Right ventricle myocardium superior (tissue), 1 donor: ENCODE data around the gene SEMA5A. TPM values are rescaled to one million over a fixed set of nuclear protein-coding genes. Genes with fewer than 3 reads are reported as not detected.

Experiments used
- ATAC-seq: fragments of 200-7000 bp; cut with Tn5 transposase; one replicate; pipeline ENCODE4 v1.9.1; 2020; ENCODE audit warnings: mild to moderate bottlenecking; ENCODE audit not compliant: poor library complexity
- DNase-seq: peaks from one replicate; pipeline ENCODE4 v3.0.0-alpha.2; 2020
- intact Hi-C: fragments of 100-400 bp; cut with DNase I; formaldehyde crosslinking; loops from one replicate; pipeline ENCODE4 v1.11.2; 2022
- total RNA-seq: library from RNA; stranded (reverse); fragmentation: NEBNext Ultra II Directional; extraction: Animal tissue kit (Norgen Biotek cat#: 25700); gene quantifications from one replicate; pipeline ENCODE4 v1.2.1, GENCODE V29; 2021
- donor health status: DM: no; HTN: yes; CAD: no; lungs with severe emphysema.

SEMA5A gene
- total RNA-seq, 1 donor from 2014 or later = 27.1 TPM

DNA sequence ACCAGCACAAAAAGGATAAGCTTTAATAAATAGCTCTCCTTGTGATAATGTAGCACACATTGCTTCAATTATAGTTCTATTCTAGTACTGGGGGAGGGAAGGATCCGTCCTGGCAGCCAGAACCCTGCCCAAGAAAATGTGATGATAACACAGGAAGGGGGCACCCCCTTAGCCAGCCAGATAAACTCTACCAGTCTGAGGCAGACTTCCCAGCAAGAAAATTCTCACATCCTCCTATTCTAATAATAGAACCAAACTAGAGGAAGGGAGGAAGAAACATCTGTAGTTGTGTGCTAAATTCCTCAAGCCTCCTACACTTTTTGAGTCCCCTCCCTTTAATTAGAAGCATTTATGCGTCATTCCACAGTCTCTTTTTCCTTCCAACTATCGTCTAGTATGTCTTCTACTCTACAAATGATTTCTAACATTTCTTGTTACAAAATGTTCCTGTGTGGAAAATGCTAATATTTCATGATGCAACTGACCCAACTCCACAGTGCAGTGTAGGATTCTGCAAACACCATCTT, 261.0 kb downstream of the SEMA5A start:
- intact Hi-C loops = loop anchor here (10.0 kb wide), 1 partner anchor 260 kb away; the partner anchor contains the start of gene SEMA5A
- peak; percentile 43 for DNase-seq
- peak; percentile 87 for ATAC-seq

DNA sequence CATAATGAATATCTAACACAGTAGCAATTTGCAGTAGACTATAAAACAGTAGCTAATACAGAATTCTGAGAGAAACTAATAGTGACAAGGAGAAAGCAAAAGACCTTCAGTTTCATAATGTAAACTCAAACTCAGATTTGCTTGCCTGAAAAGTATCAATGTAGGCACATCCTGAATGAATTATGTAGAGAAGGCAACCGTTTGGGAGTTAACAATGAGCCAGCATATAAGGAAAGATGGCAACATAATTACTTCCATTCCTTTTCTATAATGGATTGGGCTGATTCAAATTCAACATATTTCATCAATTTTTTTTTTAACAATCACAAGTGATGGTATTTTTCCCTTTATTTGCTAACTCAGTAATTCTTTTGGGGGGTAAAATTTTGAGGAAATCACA, 261.6 kb downstream of the SEMA5A start:
- ATAC-seq = no peak
- no peak for DNase-seq
- intact Hi-C loops = loop anchor here (10.0 kb wide), 1 partner anchor 261 kb away; the partner anchor contains the start of gene SEMA5A

DNA sequence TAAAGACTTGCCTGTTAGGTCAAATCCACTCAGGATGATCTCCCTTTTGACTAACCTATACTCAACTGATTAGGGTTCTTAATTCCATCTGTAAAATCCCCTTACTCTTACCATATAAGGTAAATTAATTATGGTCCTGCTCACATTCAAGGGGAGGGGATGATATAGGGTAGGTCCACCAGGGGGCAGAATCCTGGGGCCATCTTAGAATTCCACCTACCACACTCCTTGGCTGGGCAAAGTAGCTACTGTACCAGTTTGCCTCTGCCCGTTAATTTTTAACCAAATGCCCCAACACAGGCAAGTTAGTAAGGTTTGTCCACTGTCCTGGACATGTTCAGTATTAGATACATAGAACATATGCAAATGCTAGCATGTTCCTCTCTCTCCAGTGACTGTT, 262.4 kb downstream of the SEMA5A start:
- DNase-seq (no peak), ATAC-seq (no peak)
- intact Hi-C loops = loop anchor here (10.0 kb wide), 1 partner anchor 261 kb away; the partner anchor contains the start of gene SEMA5A

DNA sequence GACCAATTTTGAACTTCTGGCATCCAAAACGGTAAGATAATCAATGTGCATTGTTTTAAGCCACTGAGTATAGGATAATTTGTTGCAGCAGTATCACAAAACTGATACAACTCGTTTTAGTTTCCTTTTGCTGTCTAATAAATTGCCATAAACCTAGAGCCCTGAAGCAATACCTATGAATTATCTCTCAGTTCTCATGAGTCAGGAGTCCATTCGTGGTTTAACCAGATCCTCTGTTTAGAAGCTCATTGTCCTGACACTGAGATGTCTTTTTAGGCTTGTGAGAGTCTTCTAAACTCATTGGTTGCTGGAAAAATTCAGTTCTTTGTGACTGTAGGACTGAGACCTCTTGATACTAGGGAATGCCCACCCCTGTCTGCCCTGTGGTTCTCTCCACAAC, 262.9 kb downstream of the SEMA5A start:
- intact Hi-C loops = loop anchor here (10.0 kb wide), 1 partner anchor 262 kb away; the partner anchor contains the start of gene SEMA5A
- ATAC-seq (no peak), DNase-seq (no peak)

DNA sequence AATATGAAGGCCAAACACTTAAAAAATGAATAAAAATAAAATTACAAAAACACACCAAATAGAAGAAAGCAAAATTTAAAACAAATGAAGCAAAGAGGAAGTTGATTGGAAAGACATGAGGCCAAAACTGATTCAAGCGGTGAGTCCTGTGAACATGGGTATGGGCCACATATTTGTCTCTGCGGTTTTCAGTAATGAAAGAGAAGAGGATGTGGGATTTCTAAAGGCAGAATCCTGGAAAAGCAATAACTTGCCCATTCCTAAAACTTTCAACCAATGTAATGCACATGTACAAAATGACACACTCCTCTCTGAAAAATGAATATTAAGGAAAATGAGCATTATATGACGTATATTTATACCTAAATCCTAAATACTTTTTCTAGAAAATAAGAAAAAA, 263.7 kb downstream of the SEMA5A start:
- ATAC-seq (no peak), DNase-seq (no peak)
- intact Hi-C loops = loop anchor here (10.0 kb wide), 1 partner anchor 263 kb away; the partner anchor contains the start of gene SEMA5A

DNA sequence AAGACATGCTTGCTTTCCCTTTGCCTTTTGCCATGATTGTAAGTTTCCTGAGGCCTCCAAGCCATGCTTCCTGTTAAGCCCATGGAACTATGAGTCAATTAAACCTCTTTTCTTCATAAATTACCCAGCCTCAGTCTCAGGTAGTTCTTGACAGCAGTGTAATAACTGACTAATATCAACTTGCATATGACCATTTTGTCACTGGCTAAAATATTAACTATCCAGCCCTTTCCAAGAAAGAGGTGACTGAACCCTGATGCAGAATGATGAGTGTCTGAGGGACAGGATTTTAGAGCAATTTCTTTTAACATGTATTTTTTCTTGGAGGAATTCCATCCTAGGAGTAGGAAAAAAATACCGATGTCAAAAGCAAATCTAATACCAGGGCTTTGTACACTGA, 266.1 kb downstream of the SEMA5A start:
- intact Hi-C loops = loop anchor here (10.0 kb wide), 1 partner anchor 265 kb away; the partner anchor contains the start of gene SEMA5A
- ATAC-seq = no peak
- DNase-seq = no peak

DNA sequence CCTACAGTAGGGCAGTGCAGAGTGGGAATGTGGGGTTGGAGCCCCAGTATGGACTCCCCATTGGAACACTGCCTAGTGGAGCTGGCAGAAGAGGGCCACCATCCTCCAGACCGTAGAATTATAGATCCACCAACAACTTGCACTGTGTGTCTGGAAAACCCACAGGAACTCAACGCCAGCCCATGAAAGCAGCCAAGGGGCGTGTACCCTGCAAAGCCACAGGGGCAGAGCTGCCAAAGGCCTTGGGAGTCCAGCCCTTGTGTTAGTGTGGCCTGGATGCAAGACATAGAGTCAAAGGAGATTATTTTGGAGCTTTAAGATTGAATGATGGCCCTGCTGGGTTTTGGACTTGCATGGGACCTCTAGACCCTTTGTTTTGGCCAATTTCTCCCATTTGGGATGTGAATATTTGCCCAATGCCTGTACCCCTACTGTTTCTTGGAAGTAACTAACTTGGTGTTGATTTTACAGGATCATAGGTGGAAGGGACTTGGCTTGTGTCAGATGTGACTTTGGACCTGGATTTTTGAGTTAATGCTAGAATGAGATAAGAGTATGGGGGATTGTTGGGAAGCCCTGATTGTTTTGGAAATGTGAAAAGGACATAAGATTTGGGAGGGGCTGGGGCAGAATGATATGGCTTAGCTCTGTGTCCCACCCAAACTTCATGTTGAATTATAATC, 266.8 kb downstream of the SEMA5A start:
- intact Hi-C loops = no loop called here
- DNase-seq (no peak), ATAC-seq (no peak)

DNA sequence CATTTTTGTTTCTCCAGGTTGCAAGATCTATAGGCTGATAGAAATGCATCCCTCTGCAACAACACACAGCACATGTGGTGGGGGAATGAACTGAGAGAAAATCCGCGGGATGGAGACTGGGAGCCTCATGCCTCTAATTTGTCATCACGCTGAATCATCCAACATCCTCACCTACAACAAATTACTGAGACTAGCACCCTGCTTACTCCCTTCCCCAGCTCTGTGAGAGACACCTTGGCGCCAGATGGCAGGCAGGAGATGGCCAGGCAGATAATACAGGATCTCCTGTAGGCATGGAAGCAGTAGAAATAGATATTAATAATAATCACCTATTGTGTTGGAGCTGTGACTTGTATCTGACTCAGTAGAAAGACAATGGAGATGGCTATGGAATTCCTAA, 276.9 kb downstream of the SEMA5A start:
- DNase-seq = no peak
- no peak for ATAC-seq
- intact Hi-C loops = no loop called here

DNA sequence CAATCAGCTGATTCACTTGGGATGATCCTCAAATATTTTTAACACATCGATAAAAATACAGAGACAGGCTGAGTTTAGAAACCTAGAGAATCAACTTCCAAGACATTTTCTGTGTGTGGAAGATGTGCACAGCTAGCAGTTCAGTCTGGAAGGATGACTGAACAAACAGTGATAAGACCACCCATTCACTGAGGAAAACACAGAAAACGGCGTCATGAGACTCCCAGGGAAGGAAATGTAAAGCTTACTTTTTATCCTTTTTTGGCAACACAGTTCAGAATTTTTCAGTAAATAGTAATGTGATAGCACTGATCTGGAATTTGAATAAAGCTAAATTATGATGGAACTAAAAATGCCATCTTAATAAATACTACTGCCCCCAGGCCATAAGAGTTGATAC, 277.6 kb downstream of the SEMA5A start:
- DNase-seq = no peak

DNA sequence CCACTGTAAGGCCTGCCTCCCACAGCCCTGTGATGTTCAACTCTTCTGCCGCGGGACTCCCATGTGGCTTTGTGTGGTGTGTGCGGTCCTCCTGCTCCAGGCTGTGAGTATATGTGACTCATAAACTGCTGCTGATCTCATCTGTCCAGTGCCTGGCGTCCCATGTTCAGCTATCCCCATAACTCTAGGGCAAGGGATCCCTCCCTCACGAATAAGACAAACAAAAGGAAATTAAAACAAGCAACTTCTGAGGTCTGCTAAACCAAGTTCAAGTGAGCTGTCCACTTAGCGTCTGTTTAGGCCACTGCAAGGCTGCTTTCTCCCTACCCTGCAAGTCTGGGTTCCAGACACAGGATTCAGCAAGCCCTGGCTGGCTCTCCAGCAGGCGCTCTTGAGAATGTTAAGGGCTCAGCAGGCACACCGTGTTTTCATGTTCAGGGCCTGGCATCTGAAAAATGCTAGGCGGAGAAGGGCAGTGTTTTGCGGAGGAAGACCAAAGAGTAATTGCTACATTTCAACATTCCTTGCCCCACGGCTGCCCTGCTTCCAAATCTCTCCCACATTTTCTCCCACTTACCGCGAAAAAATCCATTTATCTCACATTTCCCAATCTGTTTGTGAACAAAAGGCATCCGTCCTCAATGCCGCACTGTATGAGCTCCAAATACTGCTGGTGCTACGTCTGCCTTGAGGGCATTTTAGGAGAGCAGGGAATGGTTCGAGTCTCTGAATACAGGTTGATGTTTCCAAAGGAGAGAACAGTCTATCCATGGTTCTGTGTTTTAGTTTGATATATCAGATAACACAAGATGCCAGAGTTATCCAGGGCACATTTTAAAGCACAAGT, 280.2 kb downstream of the SEMA5A start:
- peak; percentile 53 for DNase-seq
- intact Hi-C loops = no loop called here
- ATAC-seq = peak; percentile 96

More for the DNA sequence above, 277.6 kb downstream of the SEMA5A start:
- ATAC-seq = no peak
- intact Hi-C loops = no loop called here

DNA sequence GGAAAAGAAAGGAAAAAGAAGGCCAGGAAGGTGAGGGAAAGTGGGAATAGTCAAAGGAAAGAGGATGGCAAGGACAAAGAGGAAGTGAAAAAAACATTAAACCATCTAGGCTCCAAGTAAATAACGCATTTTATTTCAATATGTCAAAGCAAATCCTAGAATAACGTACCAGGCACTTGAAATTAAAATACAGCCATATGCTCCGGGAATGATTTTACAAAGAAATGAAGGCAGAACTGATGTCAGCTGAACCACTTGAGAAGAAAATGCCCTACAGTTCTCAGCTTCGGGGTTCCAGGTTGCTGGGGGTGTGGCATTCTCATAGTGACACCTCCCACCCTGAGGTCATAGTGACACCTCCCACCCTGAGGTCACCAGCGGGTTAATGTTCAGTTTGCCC, 281.6 kb downstream of the SEMA5A start:
- intact Hi-C loops = no loop called here
- DNase-seq = no peak
- no peak for ATAC-seq

DNA sequence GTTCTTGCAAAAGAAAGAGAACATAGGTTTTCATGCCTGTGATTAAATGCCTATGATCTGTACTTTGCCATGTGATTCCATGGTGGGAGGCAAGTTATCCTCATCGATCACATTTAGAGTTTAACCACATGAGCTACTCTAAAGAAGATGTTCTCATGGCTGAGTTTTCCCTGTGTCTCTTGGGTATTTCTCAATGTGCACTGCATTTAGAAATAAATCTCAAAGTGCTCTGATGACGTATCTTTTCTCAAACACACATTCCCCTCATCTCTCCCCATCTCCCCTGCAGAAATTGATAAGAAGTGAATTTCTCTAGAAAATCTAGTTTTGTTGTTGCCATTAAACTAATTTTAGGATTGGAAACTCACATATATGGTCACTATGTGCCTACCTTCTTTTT, 282.2 kb downstream of the SEMA5A start:
- DNase-seq (no peak), ATAC-seq (no peak)
- intact Hi-C loops = no loop called here

DNA sequence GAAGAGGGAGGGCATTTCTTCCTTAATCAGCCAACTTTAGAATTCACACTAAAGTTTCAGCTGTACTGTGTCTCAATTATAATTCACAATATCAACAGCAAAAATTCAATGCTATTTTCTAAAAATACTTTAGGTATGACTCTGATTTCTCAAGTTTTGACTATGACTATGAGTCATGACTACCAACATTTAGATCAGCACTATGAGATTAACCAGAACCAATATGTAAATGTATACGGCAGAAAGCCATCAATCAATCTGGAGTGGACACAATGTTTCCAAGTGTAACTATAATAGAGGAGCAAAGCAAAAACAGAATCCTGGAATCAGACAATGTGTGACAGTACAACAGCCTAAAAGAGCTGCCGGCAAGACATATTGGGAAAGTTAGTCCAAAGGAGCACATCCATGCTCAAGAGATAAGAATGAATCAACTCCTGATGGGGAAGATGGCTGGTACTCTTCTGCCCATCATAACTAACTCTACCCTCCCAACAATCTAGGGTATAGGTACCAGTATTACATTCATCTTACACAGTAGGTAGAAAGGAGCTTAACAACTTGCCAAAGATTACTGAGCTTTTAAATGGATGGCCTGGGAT, 294.4 kb downstream of the SEMA5A start:
- intact Hi-C loops = no loop called here

DNA sequence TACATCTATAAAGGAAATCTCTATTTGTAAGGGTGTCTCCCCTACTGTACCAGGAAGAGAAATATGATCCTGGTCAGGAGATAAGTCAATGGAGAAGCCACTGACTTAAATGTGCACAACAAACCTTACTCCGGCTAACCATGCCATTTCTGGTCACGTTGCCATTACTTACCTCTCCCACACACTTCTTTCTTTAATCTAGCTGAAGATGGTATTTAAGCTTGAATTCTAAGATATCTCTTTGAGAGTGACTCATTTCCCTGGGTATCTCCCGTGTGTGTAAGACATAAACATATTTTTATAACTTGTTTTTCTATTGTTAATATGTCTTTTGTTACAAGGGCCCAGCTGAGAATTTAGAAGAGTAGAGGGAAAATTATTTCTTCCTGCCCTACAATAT, 296.6 kb downstream of the SEMA5A start:
- ATAC-seq (no peak), DNase-seq (no peak)
- intact Hi-C loops = no loop called here

More for the DNA sequence above, 294.4 kb downstream of the SEMA5A start:
- DNase-seq (no peak), ATAC-seq (no peak)

DNA sequence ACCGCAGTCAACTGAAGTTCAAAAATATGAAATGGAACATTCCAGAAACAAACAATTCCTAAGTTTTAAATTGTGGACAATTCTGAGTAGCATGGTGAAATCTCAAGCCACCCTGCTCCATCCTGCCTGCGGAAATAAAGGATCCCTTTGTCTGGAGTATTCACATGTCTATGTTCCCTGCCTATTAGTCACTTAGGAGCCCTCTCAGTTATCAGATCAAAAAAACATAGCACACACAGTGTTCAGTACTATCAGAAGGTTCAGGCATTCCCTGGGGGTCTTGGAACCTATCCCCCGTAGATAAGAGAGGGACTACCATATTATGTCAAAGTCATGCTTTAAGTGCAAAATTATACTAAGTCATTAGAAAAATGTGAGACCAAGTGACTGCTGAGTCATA, 300.8 kb downstream of the SEMA5A start:
- ATAC-seq = no peak
- DNase-seq = no peak
- intact Hi-C loops = no loop called here

DNA sequence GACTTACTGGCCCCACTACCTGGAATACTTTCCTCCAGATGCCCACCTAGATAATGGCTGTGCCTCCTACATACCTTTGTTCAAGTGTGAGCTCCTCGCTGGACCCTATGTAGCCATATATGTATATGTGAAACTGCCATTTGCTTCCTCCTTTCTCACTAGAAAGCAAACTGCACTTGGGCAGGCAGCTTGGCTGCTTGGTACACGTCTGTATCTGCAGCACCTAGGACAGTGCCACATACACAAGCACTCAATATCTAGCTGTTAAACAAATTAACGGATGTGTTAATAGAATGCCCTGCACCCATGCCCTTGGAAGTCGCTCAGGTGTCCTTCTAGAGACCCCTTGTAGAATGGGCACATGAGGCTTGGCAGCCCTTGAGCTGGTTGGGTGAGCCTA, 301.5 kb downstream of the SEMA5A start:
- DNase-seq = no peak
- intact Hi-C loops = no loop called here
- no peak for ATAC-seq

DNA sequence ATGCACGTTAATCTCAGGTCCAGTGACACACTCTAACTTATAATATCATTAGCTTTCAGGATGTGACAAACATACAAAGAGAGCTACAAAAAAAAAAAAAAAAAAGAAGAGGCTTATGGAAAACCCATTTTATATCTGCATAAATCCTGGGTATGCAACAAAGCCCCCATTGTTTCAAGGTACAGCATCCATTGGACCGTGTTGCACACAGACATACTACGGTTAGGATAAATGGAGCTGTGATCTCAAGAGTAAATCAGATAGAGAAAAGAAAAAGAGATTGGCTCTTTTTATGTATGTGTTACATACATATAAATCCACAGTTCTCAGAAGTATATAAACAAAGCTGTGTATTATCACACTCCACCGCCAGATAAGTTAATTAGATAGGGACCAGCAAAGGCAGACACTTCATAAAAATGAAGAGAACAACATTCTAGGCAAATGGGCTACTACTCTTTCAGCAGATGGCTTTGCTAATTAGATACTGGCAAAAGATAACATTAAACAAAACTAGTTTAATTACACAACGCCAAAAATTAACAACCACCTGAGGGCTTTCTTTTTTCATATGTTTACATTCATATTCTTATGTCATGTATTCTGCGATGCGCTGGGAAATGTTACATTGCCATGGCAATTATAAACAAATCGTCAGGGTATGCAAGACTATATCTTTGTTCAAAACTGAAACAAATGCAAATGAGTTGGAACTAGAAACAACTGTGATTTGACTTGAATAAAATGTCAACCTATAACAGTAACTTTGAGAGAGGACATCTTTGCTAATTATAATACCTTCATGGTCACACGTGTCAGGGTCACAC, 304.2 kb downstream of the SEMA5A start:
- intact Hi-C loops = no loop called here
- DNase-seq = no peak
- ATAC-seq = no peak

DNA sequence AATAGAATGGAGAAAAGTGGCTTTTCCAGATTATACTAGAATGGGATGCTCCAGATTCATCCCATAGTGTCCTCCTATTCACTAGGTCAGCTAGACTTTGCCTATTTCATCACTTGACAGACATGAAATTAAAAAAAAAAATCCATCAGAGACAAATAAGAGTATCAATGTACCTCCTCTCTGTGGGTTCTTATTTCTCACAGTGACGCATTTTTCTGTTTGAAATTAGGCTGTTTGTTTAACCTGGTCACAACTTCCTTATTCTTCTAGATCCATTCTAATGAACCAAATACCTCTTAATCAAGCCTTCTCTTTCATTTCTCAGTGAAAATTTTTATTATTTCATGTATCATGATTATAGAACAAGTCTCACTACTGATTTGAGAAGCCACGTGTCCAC, 305.4 kb downstream of the SEMA5A start:
- intact Hi-C loops = no loop called here
- ATAC-seq = no peak
- no peak for DNase-seq
